ENCODE measurements around the gene NRCAM.
"Not testable (repeated sequence)": the region's sequence is repeated elsewhere in the genome, so short reads cannot be mapped to it uniquely, and the experiment has no call there.

NRCAM gene

GRCh38 chr7:108278776-108279175 lies 177.5 kb downstream of the NRCAM start:
- no peak for ATAC-seq

DNA sequence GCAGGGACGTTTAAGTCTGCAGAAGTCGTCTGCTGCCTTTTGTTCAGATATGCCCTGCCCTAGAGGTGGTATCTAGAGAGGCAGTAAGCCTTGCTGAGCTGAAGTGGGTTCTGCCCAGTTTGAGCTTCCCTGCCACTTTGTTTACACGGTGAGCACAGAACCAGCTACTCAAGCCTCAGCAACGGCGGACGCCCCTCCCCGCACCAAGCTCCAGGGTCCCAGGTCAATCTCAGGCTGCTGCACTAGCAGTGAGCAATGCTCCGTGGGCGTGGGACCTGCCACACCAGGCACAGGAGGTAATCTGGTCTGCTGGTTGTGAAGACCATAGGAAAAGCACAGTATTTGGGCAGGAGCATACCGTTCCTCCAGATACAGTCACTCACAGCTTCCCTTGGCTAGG lies 178.0 kb downstream of the NRCAM start:
- DNase-seq (no peak), ATAC-seq (no peak)

More at GRCh38 chr7:108278776-108279175, 177.5 kb downstream of the NRCAM start:
- no peak for DNase-seq

DNA sequence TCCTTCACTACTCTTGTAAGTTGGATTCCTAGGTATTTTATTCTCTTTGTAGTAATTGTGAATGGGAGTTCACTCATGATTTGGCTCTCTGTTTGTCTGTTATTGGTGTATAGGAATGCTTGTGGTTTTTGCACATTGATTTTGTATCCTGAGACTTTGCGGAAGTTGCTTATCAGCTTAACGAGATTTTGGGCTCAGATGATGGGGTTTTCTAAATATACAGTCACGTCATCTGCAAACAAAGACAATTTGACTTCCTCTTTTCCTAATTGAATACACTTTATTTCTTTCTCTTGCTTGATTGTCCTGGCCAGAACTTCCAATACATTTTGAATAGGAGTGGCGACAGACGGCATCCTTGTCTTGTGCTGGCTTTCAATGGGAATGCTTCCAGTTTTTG lies 181.8 kb downstream of the NRCAM start:
- DNase-seq, ATAC-seq: not testable (repeated sequence)

DNA sequence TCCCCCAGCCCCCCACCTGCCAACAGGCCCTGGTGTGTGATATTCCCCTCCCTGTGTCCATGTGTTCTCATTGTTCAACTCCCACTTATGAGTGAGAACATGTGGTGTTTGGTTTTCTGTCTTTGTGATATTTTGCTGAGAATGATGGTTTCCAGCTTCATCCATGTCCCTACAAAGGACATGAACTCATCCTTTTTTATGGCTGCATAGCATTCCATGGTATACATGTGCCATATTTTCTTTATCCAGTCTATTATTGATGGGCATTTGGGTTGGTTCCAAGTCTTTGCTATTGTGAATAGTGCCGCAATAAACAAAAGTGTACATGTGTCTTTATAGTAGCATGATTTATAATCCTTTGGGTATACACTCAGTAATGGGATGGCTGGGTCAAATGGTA lies 183.3 kb downstream of the NRCAM start:
- DNase-seq, ATAC-seq: not testable (repeated sequence)

DNA sequence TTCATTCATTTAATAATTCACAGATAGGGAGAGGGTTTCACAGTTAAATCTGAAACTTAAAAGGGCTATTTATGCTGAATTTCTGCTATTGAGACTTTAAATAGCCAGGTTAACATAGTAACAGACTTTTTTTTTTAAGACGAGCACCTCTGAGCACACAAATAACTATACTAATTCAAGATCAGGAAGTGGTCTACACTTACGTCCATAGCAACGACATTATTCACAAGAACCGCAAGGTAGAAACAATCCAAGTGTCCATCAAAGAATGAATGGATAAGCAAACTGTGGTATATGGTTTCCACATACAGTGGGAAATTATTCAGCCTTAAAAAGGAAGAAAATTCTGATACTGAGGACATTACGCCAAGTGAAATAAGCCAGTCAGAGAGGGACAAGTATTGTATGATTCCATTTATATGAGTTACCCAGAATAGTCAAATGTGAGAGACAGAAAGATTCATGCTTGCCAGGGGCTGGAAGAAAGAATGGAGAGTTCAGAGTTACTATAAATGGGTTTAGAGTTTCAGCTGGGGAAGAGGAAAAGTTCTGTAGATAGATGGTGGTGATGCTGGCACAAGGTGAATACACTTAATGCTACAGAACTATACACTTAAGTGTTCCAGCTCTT lies 185.7 kb downstream of the NRCAM start:
- ATAC-seq = no peak
- DNase-seq = no peak

DNA sequence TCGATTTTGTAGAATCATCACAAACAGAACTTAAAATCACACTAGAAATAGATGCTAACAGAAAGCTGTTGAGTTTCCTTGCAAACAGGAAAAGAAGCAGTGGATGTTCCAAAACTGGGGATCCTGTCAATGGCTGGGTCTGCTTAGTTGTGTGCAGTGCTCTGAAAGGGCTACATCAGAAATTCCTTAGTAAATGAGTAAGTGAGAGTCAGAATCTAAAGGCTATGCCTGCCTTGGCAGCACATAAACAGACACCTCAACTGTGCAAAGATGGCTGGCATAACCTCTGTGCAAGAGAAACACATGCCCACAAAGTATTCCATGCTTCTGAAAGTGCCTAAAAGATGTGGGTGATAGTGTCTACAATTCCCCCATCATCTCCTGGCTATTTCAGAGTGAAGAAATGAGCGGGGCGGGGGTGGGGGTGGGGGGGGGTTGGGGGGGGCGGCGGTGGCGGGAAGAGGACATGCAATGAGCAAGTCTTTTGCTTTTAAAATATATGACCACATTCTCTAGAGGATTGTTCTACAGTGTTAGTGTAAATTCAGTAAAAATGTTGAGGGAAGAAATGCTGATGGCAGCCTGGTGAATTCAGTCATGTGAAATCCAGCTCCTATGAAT lies 187.9 kb downstream of the NRCAM start:
- DNase-seq (no peak), ATAC-seq (no peak)

DNA sequence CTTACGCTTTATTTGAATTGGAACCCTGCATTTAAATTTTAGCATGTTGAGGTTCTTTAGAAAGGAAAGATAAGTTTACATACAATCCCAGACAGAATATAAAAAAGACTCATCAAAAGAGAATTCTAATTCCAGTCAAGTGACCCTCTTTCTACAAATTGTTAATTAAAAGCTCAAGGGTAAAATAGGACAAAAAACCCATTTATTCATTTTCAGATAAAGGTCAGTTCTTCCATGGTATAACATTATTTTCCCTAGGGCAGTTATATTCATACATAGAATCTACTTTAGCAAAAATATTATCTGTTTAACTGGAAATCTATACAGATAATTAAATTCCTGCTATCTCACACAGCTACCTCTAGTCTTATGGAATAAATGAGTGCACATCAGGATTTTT lies 188.6 kb downstream of the NRCAM start:
- ATAC-seq (no peak), DNase-seq (no peak)

- DNase-seq (no peak), ATAC-seq (peak; percentile 59)
Measured at GRCh38 chr7:108266491-108266890, 189.7 kb downstream of the NRCAM start.

- no peak for DNase-seq
- no peak for ATAC-seq
Measured at GRCh38 chr7:108266035-108266434, 190.2 kb downstream of the NRCAM start.

- DNase-seq = no peak
- ATAC-seq = no peak
Measured at GRCh38 chr7:108265007-108265406, 191.2 kb downstream of the NRCAM start.

GRCh38 chr7:108263425-108263824 lies 192.8 kb downstream of the NRCAM start:
- ATAC-seq = no peak
- DNase-seq = no peak

GRCh38 chr7:108261560-108262255 lies 194.5 kb downstream of the NRCAM start:
- ATAC-seq (no peak), DNase-seq (no peak)

- not testable (repeated sequence) for DNase-seq, ATAC-seq
Measured at GRCh38 chr7:108259447-108259846, 196.8 kb downstream of the NRCAM start.

DNA sequence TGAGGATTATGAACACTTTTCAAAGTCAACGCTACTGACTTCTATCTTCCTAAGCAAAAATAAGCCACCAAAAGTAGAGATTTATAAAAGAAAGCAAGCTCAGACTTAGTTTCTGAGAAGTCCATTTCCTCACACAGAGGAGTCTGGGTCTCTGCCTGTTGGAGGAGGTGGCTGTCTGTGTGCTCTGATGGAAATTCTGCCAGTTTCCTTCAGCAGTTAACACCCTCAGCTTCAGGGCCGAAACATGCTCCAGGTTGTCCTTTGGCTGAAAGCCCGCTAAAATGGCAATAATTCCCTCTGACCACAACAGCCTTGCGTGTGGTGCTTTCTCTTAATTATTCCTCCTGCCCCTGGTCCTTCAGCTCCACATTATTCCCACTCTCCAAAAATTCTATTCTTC lies 198.3 kb downstream of the NRCAM start:
- DNase-seq (no peak), ATAC-seq (no peak)

GRCh38 chr7:108254259-108254658 lies 202.0 kb downstream of the NRCAM start:
- DNase-seq (no peak), ATAC-seq (no peak)

DNA sequence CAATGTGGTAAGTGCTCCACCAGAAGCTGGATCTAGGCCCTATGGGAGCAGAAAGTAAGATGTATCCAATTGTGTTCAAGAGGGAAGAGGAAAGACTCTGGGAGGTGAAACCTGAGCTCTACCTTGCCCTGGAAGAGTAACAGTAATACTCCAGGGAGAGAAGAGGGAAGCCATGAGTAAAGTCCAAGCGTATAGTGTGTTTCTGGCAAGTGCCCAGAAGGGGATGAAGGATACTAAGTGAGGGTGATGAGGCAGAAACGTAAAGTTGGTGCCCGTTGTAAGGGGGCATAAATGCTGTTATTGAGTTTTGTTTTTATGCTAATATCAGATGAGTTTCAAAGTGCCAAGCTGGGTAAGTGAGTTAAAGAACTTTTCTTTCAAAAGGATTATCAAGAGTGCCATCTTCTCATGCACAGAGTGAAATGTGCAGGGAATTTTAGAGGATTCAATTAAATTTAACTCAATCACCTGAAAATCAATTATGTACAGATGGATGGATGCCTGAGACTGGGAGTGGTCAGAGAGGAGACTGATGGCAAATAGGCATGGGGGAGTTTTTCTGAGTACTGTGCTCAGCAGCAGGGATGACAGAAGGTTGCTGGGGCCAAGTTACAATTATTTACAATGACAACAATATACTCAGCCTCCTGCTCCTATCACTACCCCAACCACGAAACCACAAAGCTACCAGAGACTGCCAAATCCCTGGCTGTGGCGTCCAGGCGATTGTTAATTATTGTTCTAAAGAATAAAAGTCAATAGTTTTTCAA lies 202.8 kb downstream of the NRCAM start:
- DNase-seq (no peak), ATAC-seq (no peak)

DNA sequence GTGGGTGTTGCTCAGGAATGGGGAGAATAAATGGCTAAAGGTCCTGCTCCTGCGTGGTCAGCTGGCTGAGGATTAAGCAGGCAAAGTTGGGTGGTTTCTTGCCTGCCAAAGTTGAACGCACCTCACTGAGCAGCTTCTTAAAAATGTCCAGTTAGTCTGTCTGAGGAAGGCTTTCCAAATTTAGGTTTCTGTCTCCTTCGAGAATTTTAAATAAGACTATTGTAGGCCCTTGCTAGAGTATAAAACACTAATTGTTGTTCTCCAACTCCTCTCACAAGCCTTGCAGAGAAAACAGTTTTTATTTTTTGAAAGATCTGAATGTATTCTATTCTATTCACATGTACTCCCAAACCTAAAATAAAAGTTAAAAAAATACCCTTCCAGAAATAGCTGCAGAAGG lies 204.1 kb downstream of the NRCAM start:
- ATAC-seq (no peak), DNase-seq (no peak)

- ATAC-seq = no peak
- DNase-seq = no peak
Measured at GRCh38 chr7:108251700-108252099, 204.5 kb downstream of the NRCAM start.

DNA sequence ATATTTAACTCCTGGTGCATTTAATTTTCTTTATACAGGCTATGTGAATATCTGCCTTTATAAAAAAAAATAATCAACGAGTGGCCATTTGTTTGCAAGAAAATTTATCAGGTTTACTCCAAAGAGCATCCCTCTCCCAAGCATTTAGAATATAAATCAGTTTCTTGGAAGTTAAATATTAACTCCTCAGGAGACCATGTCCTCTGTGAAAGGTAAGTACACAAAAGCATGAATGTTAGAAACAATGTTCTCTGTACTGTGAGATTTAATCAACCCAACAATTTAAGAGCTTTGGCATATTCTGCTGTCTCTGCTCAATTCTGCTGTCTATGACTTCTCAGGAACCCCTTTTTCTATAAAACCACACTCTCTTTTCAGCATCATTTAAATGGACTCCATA lies 206.8 kb downstream of the NRCAM start:
- ATAC-seq = no peak
- DNase-seq = no peak

- no peak for DNase-seq
- no peak for ATAC-seq
Measured at GRCh38 chr7:108248821-108249220, 207.4 kb downstream of the NRCAM start.

GRCh38 chr7:108248418-108248817 lies 207.8 kb downstream of the NRCAM start:
- DNase-seq (no peak), ATAC-seq (no peak)

GRCh38 chr7:108247614-108248013 lies 208.6 kb downstream of the NRCAM start:
- DNase-seq (no peak), ATAC-seq (no peak)
